ENCODE data around the gene USP6. TPM values are rescaled to one million over a fixed set of nuclear protein-coding genes. Genes with fewer than 3 reads are reported as not detected.
"Not testable (repeated sequence)": the region's sequence is repeated elsewhere in the genome, so short reads cannot be mapped to it uniquely, and the experiment has no call there.

USP6 gene
- total RNA-seq, 2 donors from 2014 or later, result 0.06 to 0.21 TPM

DNA sequence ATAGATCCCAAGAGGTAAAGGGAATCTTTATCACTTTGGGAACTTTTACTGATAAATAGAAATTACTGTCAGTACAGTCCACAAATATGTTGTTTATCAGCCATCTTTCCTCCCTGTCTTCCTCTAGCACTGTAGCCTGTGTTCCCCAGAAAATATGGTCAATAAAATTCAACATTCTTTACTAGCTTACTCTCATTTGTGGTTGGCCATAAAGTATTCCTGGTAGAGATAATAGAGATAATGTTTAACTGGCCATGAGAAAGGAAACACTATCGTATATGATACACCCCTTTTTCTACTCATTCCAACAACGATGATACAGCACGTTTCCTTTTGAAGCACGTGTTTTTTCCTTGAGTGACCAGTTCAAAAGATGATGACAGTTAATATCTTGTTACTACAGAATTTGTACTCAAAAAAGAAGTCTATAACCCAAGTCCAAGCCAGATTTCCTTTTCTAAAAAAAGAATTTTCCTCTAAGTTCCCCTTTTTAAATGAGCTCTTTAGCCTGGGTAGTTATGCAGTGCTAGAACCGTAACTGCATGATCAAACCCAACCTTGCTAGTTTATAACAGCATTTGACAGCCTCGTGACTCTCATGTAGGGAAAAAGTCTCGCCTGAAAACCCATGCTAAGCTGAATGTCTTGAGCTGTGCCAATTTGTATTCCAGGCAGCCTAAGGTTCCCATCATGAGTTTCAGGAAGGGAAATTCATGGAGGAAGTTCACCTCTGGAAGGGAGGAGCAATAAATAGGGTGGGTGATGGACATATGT lies 50.1 kb downstream of the USP6 start:
- not testable (repeated sequence) for H3K27me3 Mint-ChIP-seq; H3K36me3 Mint-ChIP-seq; ATAC-seq; H3K9me3 Mint-ChIP-seq; H3K4me3 Mint-ChIP-seq; H3K4me1 Mint-ChIP-seq (ENCODE audit: low read depth in 2 of 2); DNase-seq (ENCODE audit: low spot score)
- H3K27ac Mint-ChIP-seq, result peak overlapping the region in 1 of 2 donors; percentile 25

DNA sequence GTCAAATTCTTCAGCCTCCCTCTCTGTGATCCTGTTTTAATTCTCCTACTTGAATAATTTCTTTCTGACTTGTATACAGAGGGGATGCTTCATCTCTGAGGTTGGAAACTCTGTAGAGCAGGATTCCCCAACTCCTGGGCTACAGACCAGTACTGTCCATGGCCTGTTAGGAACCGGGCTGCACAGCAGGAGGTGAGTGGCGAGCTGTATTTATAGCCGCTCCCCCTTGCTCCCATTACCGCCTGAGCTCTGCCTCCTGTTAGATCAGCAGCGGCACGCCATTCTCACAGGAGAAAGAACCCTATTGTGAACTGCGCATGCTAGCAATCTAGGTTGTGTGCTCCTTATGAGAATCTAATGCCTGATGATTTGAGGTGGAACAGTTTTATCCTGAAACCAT lies 59.2 kb downstream of the USP6 start:
- not testable (repeated sequence) for DNase-seq (ENCODE audit: low spot score); H3K27ac Mint-ChIP-seq; H3K9me3 Mint-ChIP-seq; ATAC-seq; H3K27me3 Mint-ChIP-seq; H3K4me3 Mint-ChIP-seq; H3K4me1 Mint-ChIP-seq (ENCODE audit: low read depth in 2 of 2)
- H3K36me3 Mint-ChIP-seq, result peaks cover 22% of the 10 kb centered on the region

DNA sequence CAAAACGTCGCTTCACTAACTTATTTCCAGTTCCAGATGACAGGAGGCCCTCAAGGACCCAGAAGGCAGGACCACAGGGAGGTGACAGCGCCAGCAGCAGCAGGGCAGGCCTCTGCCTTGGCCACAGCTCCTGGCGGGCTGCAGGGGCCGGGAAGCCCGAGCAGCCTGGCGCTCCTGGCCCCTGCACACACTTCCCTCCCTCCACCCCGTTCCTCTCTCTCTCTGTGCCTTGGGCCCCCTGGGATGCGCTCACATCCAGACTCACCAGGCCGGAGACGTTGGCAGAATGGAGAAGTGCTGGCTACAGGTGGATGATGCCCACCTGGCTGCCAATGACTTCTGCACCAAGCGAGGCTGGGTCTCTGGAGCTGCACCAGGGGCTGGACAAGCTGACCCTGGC lies 63.2 kb downstream of the USP6 start:
- Mint-ChIP-seq H3K9me3 (peaks cover 19% of the 10 kb centered on the region), H3K4me3 (no peak overlapping the region), H3K36me3 (peaks cover 52% of the 10 kb centered on the region), H3K4me1 (ENCODE audit: low read depth in 2 of 2) (peaks cover 8 to 10% of the 10 kb centered on the region in 2 donors), H3K27me3 (no peaks in the 10 kb centered on the region), H3K27ac (no peak overlapping the region)
- ATAC-seq, result no peak
- DNase-seq (ENCODE audit: low spot score), result no peak

DNA sequence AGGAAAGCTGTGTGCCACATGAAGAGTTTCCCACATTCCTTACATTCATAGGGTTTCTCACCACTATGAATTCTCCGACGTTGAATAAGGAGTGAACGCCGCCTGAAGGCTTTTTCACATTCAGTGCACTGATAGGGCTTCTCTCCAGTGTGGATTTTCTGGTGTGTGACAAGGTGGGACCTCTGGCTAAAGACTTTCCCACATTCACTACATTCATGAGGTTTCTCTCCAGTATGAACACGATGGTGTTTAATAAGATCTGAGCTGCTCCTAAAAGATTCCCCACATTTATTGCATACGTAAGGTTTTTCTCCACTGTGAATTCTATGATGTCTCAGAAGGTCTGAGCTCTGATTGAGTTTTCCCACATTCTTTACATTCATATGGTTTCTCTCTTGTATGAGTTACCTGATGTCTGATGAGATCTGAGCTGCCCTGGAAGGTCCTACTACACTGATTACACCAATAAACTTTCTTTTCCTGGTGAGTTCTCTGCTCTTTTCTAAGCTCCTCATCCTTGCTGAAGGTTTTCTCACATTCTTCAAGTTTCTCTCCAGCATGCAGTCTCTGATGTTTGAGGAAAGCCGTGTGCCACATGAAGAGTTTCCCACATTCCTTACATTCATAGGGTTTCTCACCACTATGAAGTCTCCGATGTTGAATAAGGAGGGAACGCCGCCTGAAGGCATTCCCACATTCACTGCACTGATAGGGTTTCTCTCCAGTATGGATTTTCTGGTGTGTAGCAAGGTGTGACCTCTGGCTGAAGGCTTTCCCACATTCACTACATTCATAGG lies 65.9 kb downstream of the USP6 start:
- no peaks in the 10 kb centered on the region for H3K27me3 Mint-ChIP-seq
- peaks cover 25% of the 10 kb centered on the region for H3K9me3 Mint-ChIP-seq
- ATAC-seq (no peak), DNase-seq (ENCODE audit: low spot score) (no peak)
- no peak overlapping the region for H3K4me3 Mint-ChIP-seq
- peak overlapping the region in 1 of 2 donors; percentile 33 for H3K27ac Mint-ChIP-seq
- peaks cover 25 to 26% of the 10 kb centered on the region in 2 donors for H3K4me1 Mint-ChIP-seq (ENCODE audit: low read depth in 2 of 2)
- H3K36me3 Mint-ChIP-seq, result peaks cover 57% of the 10 kb centered on the region

DNA sequence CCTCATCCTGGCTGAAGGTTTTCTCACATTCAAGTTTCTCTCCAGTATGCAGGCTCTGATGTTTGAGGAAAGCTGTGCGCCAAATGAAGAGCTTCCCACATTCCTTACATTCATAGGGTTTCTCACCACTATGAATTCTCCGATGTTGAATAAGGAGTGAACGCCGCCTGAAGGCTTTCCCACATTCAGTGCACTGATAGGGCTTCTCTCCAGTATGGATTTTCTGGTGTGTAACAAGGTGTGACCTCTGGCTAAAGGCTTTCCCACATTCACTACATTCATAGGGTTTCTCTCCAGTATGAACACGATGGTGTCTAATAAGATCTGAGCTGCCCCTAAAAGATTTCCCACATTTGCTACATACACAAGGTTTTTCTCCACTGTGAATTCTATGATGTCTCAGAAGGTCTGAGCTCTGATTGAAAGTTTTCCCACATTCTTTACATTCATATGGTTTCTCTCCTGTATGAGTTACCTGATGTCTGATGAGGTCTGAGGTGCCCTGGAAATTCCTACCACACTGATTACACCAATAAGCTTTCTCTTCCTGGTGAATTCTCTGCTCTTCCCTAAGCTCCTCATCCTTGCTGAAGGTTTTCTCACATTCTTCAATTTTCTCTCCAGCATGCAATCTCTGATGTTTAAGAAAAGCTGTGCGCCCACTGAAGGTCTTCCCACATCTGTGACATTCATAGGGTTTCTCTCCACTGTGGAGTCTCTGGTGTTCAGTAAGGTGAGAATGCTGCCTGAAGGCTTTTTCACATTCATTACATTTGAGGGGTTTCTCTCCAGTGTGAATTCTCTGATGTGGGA lies 67.0 kb downstream of the USP6 start:
- H3K4me1 Mint-ChIP-seq (ENCODE audit: low read depth in 2 of 2), result peaks cover 29 to 31% of the 10 kb centered on the region in 2 donors
- no peaks in the 10 kb centered on the region for H3K27me3 Mint-ChIP-seq
- DNase-seq (ENCODE audit: low spot score) (no peak), ATAC-seq (no peak)
- H3K9me3 Mint-ChIP-seq, result peaks cover 29% of the 10 kb centered on the region
- H3K4me3 Mint-ChIP-seq, result peak overlapping the region; percentile 39
- H3K27ac Mint-ChIP-seq, result peak overlapping the region in 1 of 2 donors; percentile 33
- peaks cover 61% of the 10 kb centered on the region for H3K36me3 Mint-ChIP-seq

DNA sequence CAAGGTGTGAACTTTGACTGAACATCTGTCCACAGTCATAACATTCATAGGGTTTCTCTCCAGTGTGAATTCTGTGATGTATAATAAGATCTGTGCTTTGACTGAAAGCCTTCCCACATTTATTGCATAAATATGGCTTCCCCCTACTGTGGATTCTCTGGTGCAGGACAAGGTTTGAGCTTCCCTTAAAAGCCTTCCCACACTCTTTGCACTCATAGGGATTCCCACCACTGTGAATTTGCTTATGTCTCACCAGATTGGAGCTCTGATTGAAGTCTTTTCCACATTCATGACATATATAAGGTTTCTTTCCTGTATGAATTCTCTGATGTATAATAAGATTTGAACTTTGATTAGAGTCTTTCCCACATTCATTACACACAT lies 67.6 kb downstream of the USP6 start:
- peaks cover 66% of the 10 kb centered on the region for H3K36me3 Mint-ChIP-seq
- peak overlapping the region; percentile 39 for H3K4me3 Mint-ChIP-seq
- ATAC-seq (no peak), DNase-seq (ENCODE audit: low spot score) (no peak)
- H3K4me1 Mint-ChIP-seq (ENCODE audit: low read depth in 2 of 2), result peaks cover 29 to 31% of the 10 kb centered on the region in 2 donors
- H3K27me3 Mint-ChIP-seq, result no peaks in the 10 kb centered on the region
- H3K27ac Mint-ChIP-seq, result peak overlapping the region in 1 of 2 donors; percentile 33
- H3K9me3 Mint-ChIP-seq, result peaks cover 29% of the 10 kb centered on the region

DNA sequence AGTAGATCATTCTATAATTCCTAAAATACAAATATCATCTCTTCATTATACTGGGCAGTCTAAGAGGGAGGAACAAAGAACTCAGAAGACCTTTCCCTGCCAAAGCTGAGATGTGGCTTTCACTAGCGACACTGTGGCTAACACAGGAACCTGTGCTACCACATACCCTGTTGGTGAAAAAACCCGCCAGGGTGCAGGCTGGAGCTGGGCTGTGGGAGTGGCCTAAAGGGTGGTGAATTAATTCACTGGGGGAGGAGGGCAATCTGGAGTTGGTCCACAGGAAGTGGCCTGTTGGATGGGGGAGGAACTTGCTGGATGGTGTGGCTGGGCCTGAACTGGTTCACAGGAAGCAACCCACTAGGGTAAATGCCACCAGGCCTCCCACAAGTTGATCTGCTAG lies 68.5 kb downstream of the USP6 start:
- H3K27me3 Mint-ChIP-seq, result no peaks in the 10 kb centered on the region
- peak; percentile 99 to 100 for ATAC-seq
- peak; percentile 87 for DNase-seq (ENCODE audit: low spot score)
- H3K4me3 Mint-ChIP-seq, result no peak overlapping the region
- peaks cover 69% of the 10 kb centered on the region for H3K36me3 Mint-ChIP-seq
- peaks cover 29% of the 10 kb centered on the region for H3K9me3 Mint-ChIP-seq
- H3K27ac Mint-ChIP-seq, result peak overlapping the region; percentile 43 to 53
- H3K4me1 Mint-ChIP-seq (ENCODE audit: low read depth in 2 of 2), result peaks cover 29 to 31% of the 10 kb centered on the region in 2 donors

DNA sequence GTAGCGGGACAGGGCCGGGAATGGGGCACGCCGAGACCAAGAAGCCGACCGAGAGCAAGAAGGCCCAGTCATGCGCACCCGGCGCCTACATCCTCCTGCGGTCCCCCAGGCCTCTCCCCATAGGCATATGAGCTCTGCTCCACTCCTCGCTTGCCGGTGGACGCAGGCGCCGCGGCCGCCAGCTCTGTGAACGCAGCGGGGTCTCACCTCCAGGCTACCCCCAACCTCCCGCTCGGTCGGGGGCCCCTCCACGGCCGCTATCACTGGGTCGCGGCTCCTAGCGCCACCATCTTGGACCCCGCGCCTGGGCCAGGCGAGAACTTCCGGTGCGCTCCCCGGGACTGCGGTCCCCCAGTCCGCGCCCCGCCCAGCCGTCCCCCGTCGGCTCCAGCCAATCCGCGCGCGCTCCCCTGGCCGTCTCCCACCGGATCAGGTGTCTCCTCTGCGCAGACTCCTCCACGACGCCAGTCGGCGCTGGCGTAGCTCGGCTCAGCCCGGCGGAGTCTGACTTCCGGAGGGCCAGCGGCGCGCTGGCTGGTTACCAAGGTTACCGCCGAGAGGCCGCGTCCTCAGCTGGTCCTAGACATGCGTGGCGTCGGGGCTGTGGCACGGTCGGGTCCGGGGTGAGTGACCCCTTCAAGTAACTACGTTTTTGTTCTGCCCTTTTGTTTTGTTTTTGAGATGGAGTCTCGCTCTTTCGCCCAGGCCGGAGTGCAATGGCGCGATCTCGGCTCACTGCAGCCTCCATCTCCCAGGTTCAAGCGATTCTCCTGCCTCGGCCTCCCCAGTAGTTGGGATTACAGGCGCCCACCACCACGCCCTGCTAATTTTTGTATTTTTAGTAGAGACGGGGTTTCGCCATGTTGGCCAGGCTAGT lies 75.9 kb downstream of the USP6 start, which contains the start of gene ZNF594:
Gene ZNF594 (minus strand): TSS at position 328 of the 877 bp plus-strand sequence. CDS start 7,612 bp downstream, outside the sequence.
- Mint-ChIP-seq H3K36me3 (peaks cover 25% of the 10 kb centered on the region), H3K4me1 (ENCODE audit: low read depth in 2 of 2) (peaks cover 31 to 34% of the 10 kb centered on the region in 2 donors), H3K4me3 (peak within 1 kb of the TSS; percentile 91), H3K27me3 (no peaks in the 10 kb centered on the region), H3K27ac (peak within 1 kb of the TSS; percentile 85 to 89), H3K9me3 (peaks cover 4% of the 10 kb centered on the region)
- DNase-seq (ENCODE audit: low spot score) (peak; percentile 99), ATAC-seq (peak; percentile 100)

DNA sequence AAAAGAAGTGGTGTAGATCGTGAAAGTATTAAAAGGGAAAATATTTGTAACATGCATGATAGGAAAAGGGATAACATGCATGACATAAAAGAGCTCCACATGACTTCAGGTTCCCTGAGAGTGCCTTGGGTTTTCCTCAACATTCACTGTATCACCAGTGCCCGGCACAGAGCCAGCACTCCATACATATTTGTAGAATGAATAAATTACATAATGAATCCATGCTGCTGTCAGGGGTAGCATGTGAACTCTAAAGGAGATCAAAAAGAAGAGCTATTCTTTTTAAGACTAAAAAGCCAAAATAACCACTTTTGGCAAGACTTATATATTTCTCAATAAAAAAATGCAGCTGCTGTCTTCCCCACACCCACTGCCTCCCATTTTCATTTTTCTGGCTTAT lies 78.5 kb downstream of the USP6 start:
- no peaks in the 10 kb centered on the region for H3K9me3 Mint-ChIP-seq
- peaks cover 11% of the 10 kb centered on the region for H3K36me3 Mint-ChIP-seq
- H3K4me1 Mint-ChIP-seq (ENCODE audit: low read depth in 2 of 2), result peaks cover 35 to 36% of the 10 kb centered on the region in 2 donors
- no peak for DNase-seq (ENCODE audit: low spot score)
- no peak for ATAC-seq
- H3K4me3 Mint-ChIP-seq, result no peak overlapping the region
- no peak overlapping the region for H3K27ac Mint-ChIP-seq
- no peaks in the 10 kb centered on the region for H3K27me3 Mint-ChIP-seq

DNA sequence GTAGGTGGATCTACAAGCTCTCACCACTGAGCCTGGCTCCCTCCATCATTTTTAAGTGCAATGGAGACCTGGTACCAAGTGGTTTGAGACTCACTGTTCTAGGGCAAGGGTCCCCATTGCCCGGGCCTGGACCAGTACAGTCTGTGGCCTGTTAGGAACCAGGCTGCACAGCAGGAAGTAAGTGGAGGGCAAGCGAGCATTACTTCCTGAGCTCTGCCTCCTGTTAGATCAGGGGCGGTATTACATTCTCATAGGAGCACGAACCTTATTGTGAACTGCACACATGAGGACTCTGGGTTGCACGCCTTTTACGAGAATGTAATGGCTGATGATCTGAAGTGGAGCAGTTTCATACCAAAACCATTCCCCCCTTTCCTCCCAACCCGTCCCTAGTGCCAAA lies 82.6 kb downstream of the USP6 start:
- Mint-ChIP-seq H3K4me3 (no peak overlapping the region), H3K9me3 (no peaks in the 10 kb centered on the region), H3K4me1 (ENCODE audit: low read depth in 2 of 2) (peaks cover 4 to 9% of the 10 kb centered on the region in 2 donors), H3K36me3 (no peaks in the 10 kb centered on the region), H3K27me3 (no peaks in the 10 kb centered on the region), H3K27ac (peak overlapping the region; percentile 41 to 71)
- no peak for DNase-seq (ENCODE audit: low spot score)
- ATAC-seq, result peak in 1 of 2 donors; percentile 50

DNA sequence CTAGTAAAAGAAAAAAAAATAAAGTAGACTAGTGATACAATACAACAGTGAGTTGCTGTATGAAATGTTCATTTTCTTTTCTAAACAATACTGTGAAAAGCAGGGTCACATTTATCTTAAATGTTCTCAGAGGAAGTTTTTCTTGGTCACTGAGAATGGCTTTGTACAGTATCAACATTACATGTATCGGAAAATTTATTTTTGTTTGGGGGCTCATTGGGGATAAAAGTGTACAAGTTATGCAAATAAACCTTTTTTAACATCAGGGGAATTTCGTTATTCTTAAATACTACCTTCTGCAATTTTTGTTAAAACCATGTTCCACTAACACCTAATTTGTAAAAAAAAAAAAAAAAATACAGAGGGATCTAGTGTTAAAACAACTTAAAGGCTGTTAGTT lies 84.5 kb downstream of the USP6 start:
- peaks cover 13 to 16% of the 10 kb centered on the region in 2 donors for H3K4me1 Mint-ChIP-seq (ENCODE audit: low read depth in 2 of 2)
- ATAC-seq, result no peak

DNA sequence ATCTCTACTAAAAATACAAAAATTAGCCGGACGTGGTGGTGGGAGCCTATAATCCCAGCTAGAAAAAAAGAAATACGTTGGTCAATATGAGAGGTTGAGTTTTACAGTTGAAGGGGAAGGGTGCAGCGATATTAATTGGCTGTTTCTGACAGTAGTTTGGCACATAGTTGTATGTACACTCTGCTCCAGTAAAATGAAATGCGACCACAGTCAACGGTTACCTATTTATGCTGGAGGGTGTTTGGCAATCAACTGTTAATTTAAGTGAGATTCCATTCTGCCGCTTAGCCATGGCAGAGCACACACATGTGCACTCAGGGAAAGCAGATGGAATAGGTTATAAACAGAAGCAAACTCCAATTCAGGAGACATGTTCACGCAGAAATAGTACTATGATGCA lies 85.2 kb downstream of the USP6 start:
- Mint-ChIP-seq H3K27ac (no peak overlapping the region), H3K9me3 (no peaks in the 10 kb centered on the region)

More for the DNA sequence above, 84.5 kb downstream of the USP6 start:
- H3K27ac Mint-ChIP-seq, result no peak overlapping the region
- no peaks in the 10 kb centered on the region for H3K27me3 Mint-ChIP-seq
- no peaks in the 10 kb centered on the region for H3K36me3 Mint-ChIP-seq
- no peak for DNase-seq (ENCODE audit: low spot score)
- H3K9me3 Mint-ChIP-seq, result no peaks in the 10 kb centered on the region
- H3K4me3 Mint-ChIP-seq, result no peak overlapping the region

More for the DNA sequence above, 85.2 kb downstream of the USP6 start:
- Mint-ChIP-seq H3K4me3 (no peak overlapping the region), H3K36me3 (no peaks in the 10 kb centered on the region), H3K27me3 (no peaks in the 10 kb centered on the region), H3K4me1 (ENCODE audit: low read depth in 2 of 2) (peaks cover 13 to 16% of the 10 kb centered on the region in 2 donors)
- ATAC-seq (no peak), DNase-seq (ENCODE audit: low spot score) (no peak)
